ENCODE measurements around the gene CREBL2.

DNA sequence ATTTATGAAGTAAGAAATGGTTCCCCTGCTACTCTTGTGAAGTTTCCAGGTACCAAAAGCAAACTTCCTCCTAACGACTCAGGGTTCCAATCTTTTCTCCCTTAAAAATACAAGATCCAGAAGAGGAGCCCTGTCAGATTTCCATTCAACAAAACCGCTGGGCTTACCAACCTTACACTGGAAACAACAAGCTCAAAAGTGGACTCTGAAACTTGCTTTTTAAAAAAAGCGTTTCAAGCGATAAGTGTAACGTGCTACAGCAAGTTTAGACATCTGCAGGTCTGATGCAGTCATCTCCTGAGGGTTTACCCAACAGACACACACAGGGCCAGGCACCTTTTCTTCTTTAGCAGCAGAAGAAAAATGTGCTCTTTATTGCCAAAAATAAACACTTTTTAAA lies 6.9 kb upstream of the CREBL2 start:
- TF ChIP-seq EZH2 (IDR thresholded peaks at IDR 0.05; ENCODE audit: borderline replicate concordance, low read depth, low read length, poor library complexity, severe bottlenecking): no peak
- TF ChIP-seq, protein P1, sequence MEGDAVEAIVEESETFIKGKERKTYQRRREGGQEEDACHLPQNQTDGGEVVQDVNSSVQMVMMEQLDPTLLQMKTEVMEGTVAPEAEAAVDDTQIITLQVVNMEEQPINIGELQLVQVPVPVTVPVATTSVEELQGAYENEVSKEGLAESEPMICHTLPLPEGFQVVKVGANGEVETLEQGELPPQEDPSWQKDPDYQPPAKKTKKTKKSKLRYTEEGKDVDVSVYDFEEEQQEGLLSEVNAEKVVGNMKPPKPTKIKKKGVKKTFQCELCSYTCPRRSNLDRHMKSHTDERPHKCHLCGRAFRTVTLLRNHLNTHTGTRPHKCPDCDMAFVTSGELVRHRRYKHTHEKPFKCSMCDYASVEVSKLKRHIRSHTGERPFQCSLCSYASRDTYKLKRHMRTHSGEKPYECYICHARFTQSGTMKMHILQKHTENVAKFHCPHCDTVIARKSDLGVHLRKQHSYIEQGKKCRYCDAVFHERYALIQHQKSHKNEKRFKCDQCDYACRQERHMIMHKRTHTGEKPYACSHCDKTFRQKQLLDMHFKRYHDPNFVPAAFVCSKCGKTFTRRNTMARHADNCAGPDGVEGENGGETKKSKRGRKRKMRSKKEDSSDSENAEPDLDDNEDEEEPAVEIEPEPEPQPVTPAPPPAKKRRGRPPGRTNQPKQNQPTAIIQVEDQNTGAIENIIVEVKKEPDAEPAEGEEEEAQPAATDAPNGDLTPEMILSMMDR (conservative IDR thresholded peaks at IDR 0.05; ENCODE audit: low read depth, low read length): no peak
